ENCODE results near the gene LRMDA. TPM values are rescaled to one million over a fixed set of nuclear protein-coding genes. Genes with fewer than 3 reads are reported as not detected.

Gene LRMDA
- total RNA-seq, 2 experiments from 2014 or later = not detected

DNA sequence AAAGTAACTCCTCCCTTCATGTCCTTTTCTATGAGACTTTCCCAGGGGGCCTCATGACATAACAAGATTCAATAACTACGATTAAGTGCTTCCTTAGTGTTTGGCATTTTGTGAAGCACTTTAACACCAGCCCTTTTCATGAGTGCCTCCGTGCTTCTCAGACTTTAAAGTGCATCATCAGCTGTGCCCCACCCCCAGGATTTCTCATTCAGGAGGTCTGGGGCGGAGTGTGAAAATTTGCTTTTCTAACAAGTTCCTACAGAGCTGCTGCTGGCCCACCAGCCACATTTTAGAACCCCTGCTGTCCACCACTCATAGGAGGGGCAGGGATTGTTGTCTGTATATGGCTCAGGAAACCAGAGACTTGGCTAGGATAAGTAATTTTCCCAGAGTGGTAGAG is 445.3 kb downstream of the LRMDA start:
- H3K4me2 ChIP-seq (ENCODE audit: low read length) = no peak overlapping the region
- H2AFZ ChIP-seq (ENCODE audit: low read length) = no peak overlapping the region
- H3K27ac ChIP-seq (ENCODE audit: low read depth, low read length, poor library complexity, severe bottlenecking) = no peak overlapping the region
- no peaks in the 10 kb centered on the region for H3K9me3 ChIP-seq (ENCODE audit: low read length)
- H3K4me1 ChIP-seq (ENCODE audit: insufficient read depth, low read length, poor library complexity, severe bottlenecking) = no peaks in the 10 kb centered on the region
- no TSS peak for BruUV-seq (replicated peaks)
- intact Hi-C loops (cut with micrococcal nuclease; ENCODE audit: unreplicated experiment) = no loop called here
- no peaks in the 10 kb centered on the region for H3K79me2 ChIP-seq (ENCODE audit: insufficient read depth, low read depth, low read length)
- ChIA-PET POLR2A (interaction anchor here (1.0 kb wide), 1 partner anchor 10 kb away, joined by 4 read pairs; no protein-coding TSS in a partner anchor), CTCF (ENCODE audit: unreplicated experiment) (no interaction called here)
- no peak for DNase-seq (ENCODE audit: low spot score)
- no peaks in the 10 kb centered on the region for H3K9me2 ChIP-seq (ENCODE audit: insufficient read depth, low read length)
- no peak overlapping the region for H3K4me3 ChIP-seq (ENCODE audit: low read depth, low read length, poor library complexity, severe bottlenecking)
- H3K36me3 ChIP-seq (ENCODE audit: insufficient read depth, low read length) = no peaks in the 10 kb centered on the region
- H4K20me1 ChIP-seq (ENCODE audit: insufficient read depth, low read length) = no peaks in the 10 kb centered on the region
- TF ChIP-seq, protein P1, sequence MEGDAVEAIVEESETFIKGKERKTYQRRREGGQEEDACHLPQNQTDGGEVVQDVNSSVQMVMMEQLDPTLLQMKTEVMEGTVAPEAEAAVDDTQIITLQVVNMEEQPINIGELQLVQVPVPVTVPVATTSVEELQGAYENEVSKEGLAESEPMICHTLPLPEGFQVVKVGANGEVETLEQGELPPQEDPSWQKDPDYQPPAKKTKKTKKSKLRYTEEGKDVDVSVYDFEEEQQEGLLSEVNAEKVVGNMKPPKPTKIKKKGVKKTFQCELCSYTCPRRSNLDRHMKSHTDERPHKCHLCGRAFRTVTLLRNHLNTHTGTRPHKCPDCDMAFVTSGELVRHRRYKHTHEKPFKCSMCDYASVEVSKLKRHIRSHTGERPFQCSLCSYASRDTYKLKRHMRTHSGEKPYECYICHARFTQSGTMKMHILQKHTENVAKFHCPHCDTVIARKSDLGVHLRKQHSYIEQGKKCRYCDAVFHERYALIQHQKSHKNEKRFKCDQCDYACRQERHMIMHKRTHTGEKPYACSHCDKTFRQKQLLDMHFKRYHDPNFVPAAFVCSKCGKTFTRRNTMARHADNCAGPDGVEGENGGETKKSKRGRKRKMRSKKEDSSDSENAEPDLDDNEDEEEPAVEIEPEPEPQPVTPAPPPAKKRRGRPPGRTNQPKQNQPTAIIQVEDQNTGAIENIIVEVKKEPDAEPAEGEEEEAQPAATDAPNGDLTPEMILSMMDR (conservative IDR thresholded peaks at IDR 0.05; ENCODE audit: low read length) = no peak
- no peak for TF ChIP-seq EZH2phosphoT487 (IDR thresholded peaks at IDR 0.05; ENCODE audit: borderline replicate concordance, low read depth, low read length)

DNA sequence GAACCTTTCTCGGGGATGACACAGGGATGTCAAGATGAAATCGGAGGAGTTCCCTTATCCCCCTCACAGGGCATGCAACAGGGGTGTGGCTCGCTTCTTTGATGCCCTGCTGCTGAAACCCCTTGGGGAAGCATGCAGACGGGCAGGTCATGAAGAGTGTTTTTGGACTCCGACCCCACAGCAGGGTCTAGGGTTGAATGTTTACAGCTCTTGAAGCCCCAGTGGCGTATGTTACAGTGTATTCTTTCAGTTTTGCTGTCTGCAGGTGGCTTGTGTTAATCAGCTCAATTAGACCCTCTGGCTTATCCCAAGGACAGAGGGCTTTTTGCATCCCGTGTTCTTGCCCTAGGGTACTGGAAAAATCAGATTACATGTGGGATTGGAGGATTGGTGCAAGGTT is 446.5 kb downstream of the LRMDA start:
- Histone ChIP-seq H3K4me2 (ENCODE audit: low read length) (no peak overlapping the region), H3K4me1 (ENCODE audit: insufficient read depth, low read length, poor library complexity, severe bottlenecking) (no peaks in the 10 kb centered on the region), H2AFZ (ENCODE audit: low read length) (no peak overlapping the region), H3K27ac (ENCODE audit: low read depth, low read length, poor library complexity, severe bottlenecking) (no peak overlapping the region), H3K9me2 (ENCODE audit: insufficient read depth, low read length) (no peaks in the 10 kb centered on the region), H3K79me2 (ENCODE audit: insufficient read depth, low read depth, low read length) (no peaks in the 10 kb centered on the region), H4K20me1 (ENCODE audit: insufficient read depth, low read length) (no peaks in the 10 kb centered on the region), H3K36me3 (ENCODE audit: insufficient read depth, low read length) (no peaks in the 10 kb centered on the region), H3K4me3 (ENCODE audit: low read depth, low read length, poor library complexity, severe bottlenecking) (no peak overlapping the region), H3K9me3 (ENCODE audit: low read length) (no peaks in the 10 kb centered on the region)
- TF ChIP-seq, protein P1 (conservative IDR thresholded peaks at IDR 0.05; ENCODE audit: low read length) = no peak
- CTCF ChIA-PET (ENCODE audit: unreplicated experiment) = no interaction called here
- POLR2A ChIA-PET = interaction anchor here (0.6 to 1.0 kb wide), 2 partner anchors 9 to 101 kb away, joined by 3 to 4 read pairs; no protein-coding TSS in a partner anchor
- DNase-seq (ENCODE audit: low spot score) = no peak
- intact Hi-C loops (cut with micrococcal nuclease; ENCODE audit: unreplicated experiment) = no loop called here
- no TSS peak for BruUV-seq (replicated peaks)

DNA sequence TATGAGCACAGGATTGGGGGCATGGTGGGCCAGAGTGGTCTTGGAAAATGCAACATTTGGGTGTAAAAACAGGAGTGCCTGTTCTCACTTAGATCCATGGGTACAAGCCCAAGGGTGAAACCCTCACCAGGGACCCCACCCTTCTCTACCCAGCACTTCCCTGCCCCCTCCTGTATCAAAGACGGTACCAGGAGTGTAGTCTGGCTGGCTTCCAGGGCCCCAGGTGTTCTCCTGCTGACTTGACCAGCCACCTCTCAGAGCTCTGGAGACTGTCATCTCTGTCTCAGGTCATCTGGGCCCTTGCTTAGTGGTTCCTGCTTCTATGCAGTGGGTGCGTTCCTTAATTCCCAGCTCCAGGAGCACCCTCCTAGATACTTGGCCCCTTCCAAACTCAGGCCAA is 447.2 kb downstream of the LRMDA start:
- H3K79me2 ChIP-seq (ENCODE audit: insufficient read depth, low read depth, low read length) = no peaks in the 10 kb centered on the region
- H4K20me1 ChIP-seq (ENCODE audit: insufficient read depth, low read length) = no peaks in the 10 kb centered on the region
- TF ChIP-seq, protein P1 (conservative IDR thresholded peaks at IDR 0.05; ENCODE audit: low read length) = no peak
- TF ChIP-seq EZH2phosphoT487 (IDR thresholded peaks at IDR 0.05; ENCODE audit: borderline replicate concordance, low read depth, low read length) = no peak
- H2AFZ ChIP-seq (ENCODE audit: low read length) = no peak overlapping the region
- no peaks in the 10 kb centered on the region for H3K4me1 ChIP-seq (ENCODE audit: insufficient read depth, low read length, poor library complexity, severe bottlenecking)
- H3K27ac ChIP-seq (ENCODE audit: low read depth, low read length, poor library complexity, severe bottlenecking) = no peak overlapping the region
- H3K9me2 ChIP-seq (ENCODE audit: insufficient read depth, low read length) = no peaks in the 10 kb centered on the region
- BruUV-seq (replicated peaks) = no TSS peak
- POLR2A ChIA-PET = no interaction called here
- no peaks in the 10 kb centered on the region for H3K9me3 ChIP-seq (ENCODE audit: low read length)
- intact Hi-C loops (cut with micrococcal nuclease; ENCODE audit: unreplicated experiment) = no loop called here
- no peak for DNase-seq (ENCODE audit: low spot score)
- CTCF ChIA-PET (ENCODE audit: unreplicated experiment) = no interaction called here
- no peak overlapping the region for H3K4me2 ChIP-seq (ENCODE audit: low read length)
- no peak overlapping the region for H3K4me3 ChIP-seq (ENCODE audit: low read depth, low read length, poor library complexity, severe bottlenecking)
- H3K36me3 ChIP-seq (ENCODE audit: insufficient read depth, low read length) = no peaks in the 10 kb centered on the region

Measured in OCI-LY7 (cell line).